NCI-H2081 treated with DMSO at 0.1 percent for 48 hours (cell line): ENCODE results near the gene KHK.
A peak's percentile ranks its signal among the peaks of the same experiment; 100 is the strongest.

Experiments
- DNase-seq: peaks from one replicate; lab custom pipeline; 2025; lab: John Stamatoyannopoulos, UW

The KHK gene

GRCh38 chr2:27086724-27087593, at the start of gene KHK:
TSS of gene KHK (plus strand) at chr2:27086772. CDS start at chr2:27087260, 488 bp downstream.
- DNase-seq: no peak

DNA sequence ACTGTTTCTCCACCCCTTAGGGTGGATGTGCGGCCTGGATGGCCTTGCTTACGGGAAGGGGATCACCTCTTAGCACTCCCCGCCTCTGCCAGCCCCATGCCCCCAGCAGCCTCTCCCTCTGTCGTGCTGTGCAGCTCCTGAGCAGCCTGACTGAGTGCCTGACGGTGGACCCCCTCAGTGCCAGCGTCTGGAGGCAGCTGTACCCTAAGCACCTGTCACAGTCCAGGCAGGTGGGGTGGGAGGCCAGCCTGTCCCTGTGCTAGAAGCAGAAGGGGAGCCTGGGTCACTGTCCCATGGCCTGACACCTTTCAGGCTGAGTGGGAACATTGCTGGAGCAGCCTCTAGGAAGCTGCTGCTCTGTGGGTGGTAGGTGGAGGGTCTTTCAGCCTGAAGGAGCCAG, 48.6 kb upstream of the KHK start:
- DNase-seq: no peak

DNA sequence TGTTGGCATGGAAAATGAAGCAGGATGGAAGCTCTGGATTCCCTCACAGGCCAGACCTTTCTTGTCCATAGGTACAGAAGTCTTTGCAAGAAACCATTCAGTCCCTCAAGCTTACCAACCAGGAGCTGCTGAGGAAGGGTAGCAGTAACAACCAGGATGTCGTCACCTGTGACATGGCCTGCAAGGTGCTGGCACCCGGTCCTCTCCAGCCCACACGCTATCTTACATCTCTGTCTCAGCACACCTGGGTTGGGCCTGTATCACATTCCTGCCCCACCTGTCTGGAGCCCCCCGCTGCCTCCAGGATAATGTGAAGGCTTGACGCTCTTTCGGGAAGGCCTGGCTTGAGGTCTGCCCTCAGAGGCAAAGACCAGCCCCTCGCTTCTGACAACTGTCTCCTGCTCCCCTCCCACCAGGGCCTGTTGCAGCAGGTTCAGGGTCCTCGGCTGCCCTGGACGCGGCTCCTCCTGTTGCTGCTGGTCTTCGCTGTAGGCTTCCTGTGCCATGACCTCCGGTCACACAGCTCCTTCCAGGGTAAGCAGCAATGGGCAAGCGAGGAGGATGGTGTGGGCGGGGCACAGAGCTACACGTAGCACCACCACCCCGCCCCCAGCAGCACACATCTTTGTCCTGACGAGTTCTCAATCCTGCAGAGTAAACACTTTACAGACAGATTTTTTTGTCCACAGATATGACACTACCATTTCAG, 47.8 kb upstream of the KHK start:
- no peak for DNase-seq

GRCh38 chr2:27039426-27039825, 47.1 kb upstream of the KHK start:
- no peak for DNase-seq

- no peak for DNase-seq
Observed at GRCh38 chr2:27039871-27040270, 46.7 kb upstream of the KHK start.

DNA sequence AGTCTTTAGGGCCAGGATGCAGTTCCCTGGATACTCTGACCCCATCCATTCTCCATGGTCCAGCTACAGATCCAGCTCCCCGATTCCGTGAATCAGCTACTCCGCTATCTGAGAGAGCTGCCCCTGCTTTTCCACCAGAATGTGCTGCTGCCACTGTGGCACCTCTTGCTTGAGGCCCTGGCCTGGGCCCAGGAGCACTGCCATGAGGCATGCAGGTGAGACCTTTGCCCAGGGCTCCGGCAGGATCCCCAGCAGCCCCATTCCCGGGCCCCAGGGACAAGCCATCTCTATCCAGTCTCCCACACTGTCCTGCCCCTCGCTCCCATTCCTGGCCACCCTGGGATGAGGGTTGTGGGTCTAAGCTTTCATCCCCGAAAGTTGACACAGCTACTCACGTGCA, 46.3 kb upstream of the KHK start:
- DNase-seq: no peak

DNA sequence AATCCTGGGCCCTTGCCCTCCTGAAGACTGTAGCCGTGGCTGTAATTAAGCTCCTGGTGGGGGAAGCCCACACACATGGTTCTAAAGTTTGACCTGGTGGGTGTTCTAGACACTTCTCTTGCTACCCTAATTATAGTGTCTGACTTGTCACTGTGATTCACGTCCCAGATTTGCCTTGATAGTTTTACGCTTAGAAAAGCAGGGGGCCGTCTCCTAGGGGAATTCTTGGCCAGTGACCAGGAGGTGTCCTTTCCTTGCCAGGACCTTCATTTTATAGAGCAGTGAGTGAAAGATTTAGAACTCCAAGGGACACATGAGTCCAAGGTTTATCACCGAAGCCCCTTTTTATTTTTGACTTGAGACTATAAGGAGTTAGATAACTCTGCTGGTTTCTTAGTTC, 44.8 kb upstream of the KHK start:
- no peak for DNase-seq

DNA sequence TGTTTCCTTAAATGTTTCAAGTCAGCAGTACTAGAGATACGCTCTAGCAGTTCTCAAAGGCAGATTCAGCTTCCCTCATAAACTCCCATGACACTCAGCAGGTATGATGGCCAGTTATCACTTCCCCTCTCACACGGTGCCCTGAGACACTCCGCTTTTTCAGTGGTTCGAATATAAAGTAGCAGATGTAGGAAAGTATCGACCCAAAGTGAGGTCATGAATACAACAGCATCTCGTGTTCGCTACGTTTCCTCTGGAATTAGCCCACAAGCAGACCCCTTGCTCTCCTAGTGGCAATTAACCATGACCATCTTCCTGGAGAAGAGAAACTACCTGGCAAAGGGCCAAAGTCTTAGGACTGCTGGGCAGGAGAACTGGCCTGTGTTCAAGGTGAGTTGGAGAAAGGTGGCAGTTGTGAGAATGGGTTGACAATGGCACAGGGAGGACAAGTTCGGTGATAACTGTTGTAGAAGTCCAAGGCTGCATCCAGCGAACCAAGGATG, 44.4 kb upstream of the KHK start:
- no peak for DNase-seq

GRCh38 chr2:27042985-27043634, 43.5 kb upstream of the KHK start:
- no peak for DNase-seq

- no peak for DNase-seq
Observed at GRCh38 chr2:27049422-27050280, 36.9 kb upstream of the KHK start.

DNA sequence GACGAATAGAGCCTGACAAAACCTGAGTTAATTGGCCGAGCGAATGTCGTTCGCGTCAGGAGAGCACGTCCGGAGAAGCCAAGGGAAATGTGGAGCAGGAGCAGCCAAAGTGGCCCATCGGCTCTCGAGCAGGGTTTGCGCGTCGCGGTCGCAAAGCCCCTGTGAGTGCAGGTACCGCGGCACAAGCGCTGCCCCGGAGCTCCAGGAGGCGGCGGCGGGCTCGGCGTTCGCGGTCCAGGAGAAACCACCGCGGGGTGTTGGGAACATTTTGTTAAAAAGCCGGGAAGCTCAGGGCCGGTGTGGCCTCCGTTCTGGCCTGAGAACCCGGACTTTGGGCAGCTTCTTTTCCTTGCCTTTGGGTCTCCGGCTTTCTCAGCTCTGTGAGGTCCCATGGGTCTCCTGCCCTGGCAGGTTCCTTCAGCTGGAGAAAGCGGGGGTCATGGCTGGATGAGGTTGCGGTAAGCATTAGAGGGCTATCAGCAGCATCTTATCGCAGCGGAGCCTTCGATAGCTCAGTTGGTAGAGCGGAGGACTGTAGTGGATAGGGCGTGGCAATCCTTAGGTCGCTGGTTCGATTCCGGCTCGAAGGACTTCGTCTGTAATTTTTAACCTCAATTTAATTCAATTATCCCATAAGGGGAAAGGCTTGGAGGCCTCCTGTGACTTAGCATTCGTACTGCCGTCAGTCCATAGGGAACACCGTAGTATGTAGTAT, 36.1 kb upstream of the KHK start:
- DNase-seq: peak; percentile 92

GRCh38 chr2:27050996-27051901, 35.3 kb upstream of the KHK start, which contains the start of gene AGBL5:
TSS of gene AGBL5 (plus strand) at chr2:27051668. CDS start at chr2:27052959, 1,291 bp downstream.
- DNase-seq: peak; percentile 71

DNA sequence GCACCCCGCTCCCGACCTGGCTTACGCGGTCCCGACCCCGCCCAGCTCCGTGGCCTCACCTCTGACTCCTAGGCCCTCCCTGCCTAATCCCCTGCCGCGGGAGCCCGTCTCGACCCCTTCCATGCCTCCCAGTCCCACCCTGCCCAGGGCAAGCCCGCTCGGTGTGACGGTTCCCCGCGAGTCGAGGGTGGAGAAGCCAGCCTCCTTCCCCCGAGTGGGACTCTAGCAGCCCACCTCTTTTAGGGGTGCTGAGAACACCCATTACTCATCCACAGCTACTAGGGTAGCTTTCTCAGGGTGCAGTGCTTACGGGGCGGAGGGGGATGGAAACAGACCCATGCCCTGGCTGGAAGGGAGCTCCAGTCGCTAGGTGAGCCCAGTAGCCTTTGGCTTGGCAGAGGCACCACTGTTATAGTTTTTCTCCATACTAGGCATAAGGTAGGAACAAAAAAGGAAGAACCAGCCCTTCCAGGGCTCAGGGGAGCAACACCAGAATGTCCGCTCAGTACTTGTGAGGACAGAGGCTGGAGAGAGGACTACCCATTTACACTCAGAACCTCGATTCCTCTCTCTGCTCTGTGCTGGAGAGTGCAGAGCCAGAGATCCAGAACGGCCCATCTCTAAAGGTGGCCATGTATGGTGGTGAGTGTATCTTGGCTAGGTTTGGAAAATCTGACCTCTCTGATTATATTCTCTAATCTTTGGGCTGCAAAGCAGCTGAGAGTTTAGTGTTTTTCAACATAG, 34.5 kb upstream of the KHK start:
- DNase-seq: no peak

- no peak for DNase-seq
Observed at GRCh38 chr2:27053321-27053720, 33.3 kb upstream of the KHK start.

DNA sequence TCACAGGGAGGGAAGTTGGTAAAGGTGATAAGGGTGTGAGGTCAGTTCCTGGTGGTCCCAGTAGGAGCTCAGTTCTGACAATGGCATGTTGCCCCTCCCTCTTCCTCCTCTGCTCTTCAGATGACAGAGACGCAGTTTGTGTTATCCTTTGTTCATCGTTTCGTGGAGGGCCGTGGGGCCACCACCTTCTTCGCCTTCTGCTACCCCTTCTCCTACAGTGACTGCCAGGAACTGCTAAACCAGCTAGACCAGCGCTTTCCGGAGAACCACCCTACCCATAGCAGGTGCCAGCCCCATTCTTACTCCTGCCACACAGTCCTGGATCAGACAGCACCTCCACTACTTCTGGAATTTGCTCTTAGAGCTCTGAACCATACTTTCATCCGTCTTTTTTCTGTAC, 32.8 kb upstream of the KHK start:
- no peak for DNase-seq

GRCh38 chr2:27054721-27055120, 31.9 kb upstream of the KHK start:
- DNase-seq: no peak

DNA sequence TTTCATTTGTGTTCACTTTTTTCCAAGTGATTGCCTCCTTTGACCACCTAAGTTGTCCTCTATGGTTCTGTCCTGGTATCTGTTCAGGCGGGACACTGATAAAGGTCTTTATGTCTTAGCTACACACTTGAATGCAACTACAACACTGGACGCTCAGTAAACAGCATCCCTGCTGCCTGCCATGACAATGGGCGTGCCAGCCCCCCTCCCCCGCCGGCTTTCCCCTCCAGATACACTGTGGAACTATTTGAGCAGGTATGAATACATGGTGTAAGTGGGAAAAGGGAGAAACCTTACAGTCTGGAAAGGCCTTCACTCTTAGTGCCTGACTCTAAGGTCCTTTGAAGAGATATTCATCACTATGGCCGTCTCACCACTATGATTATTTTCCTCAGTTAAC, 29.4 kb upstream of the KHK start:
- DNase-seq: no peak

- no peak for DNase-seq
Observed at GRCh38 chr2:27058210-27058609, 28.4 kb upstream of the KHK start.

- DNase-seq: no peak
Observed at GRCh38 chr2:27059141-27059820, 27.3 kb upstream of the KHK start.
